H9 (cell line): ENCODE data around the gene SLC10A2. TPM values are rescaled to one million over a fixed set of nuclear protein-coding genes. Genes with fewer than 3 reads are reported as not detected.

Experiments
- DNase-seq: peaks from one replicate; pipeline ENCODE4 v3.0.0-alpha.2; 2017
- H2AFZ ChIP-seq: one replicate; pipeline ENCODE4 v1.6.1; 2013; ENCODE audit warnings: mild to moderate bottlenecking, low read length, control low read depth, moderate library complexity
- H2AK5ac ChIP-seq: 2 replicates; pipeline ENCODE4 v1.6.1; 2013; ENCODE audit warnings: low read length, control low read depth, mixed read lengths; ENCODE audit not compliant: insufficient read length
- H2BK120ac ChIP-seq: one replicate; pipeline ENCODE4 v1.6.1; 2013; ENCODE audit warnings: low read depth, mild to moderate bottlenecking, low read length, control low read depth, inconsistent platforms; ENCODE audit not compliant: poor library complexity, severe bottlenecking
- H2BK12ac ChIP-seq: 2 replicates; pipeline ENCODE4 v1.6.1; 2013; ENCODE audit warnings: low read length, control low read depth, mixed read lengths, low read depth; ENCODE audit not compliant: insufficient read length
- H2BK15ac ChIP-seq: 2 replicates; pipeline ENCODE4 v1.6.1; 2013; ENCODE audit warnings: low read depth, low read length, control low read depth
- H2BK20ac ChIP-seq: one replicate; pipeline ENCODE4 v1.6.1; 2013; ENCODE audit warnings: low read depth, mild to moderate bottlenecking, low read length, control low read depth, inconsistent platforms; ENCODE audit not compliant: poor library complexity, severe bottlenecking
- H2BK5ac ChIP-seq: 2 replicates; pipeline ENCODE4 v1.6.1; 2013; ENCODE audit warnings: low read length, control low read depth, mixed read lengths; ENCODE audit not compliant: insufficient read length
- H3K14ac ChIP-seq: 2 replicates; pipeline ENCODE4 v1.6.1; 2013; ENCODE audit warnings: low read length, control low read depth; ENCODE audit not compliant: insufficient read depth
- H3K18ac ChIP-seq: 2 replicates; pipeline ENCODE4 v1.6.1; 2013; ENCODE audit warnings: low read depth, mild to moderate bottlenecking, mixed read lengths, low read length, control low read depth; ENCODE audit not compliant: insufficient read length
- H3K23ac ChIP-seq: 2 replicates; pipeline ENCODE4 v1.6.1; 2013; ENCODE audit warnings: low read length, control low read depth, mixed read lengths, low read depth; ENCODE audit not compliant: insufficient read length
- H3K23me2 ChIP-seq: 2 replicates; pipeline ENCODE4 v1.6.1; 2013; ENCODE audit warnings: low read depth, mild to moderate bottlenecking, mixed read lengths, low read length, control low read depth; ENCODE audit not compliant: insufficient read length, poor library complexity, severe bottlenecking
- H3K27ac ChIP-seq: 2 replicates; pipeline ENCODE4 v1.5.1; 2013; ENCODE audit warnings: low read length, control low read depth, mixed read lengths, low read depth; ENCODE audit not compliant: insufficient read length
- H3K27me3 ChIP-seq: 2 replicates; pipeline ENCODE4 v1.6.1; 2013; ENCODE audit warnings: low read length, control low read depth, inconsistent platforms; ENCODE audit not compliant: insufficient read depth
- H3K4ac ChIP-seq: 2 replicates; pipeline ENCODE4 v1.6.1; 2013; ENCODE audit warnings: low read depth, mild to moderate bottlenecking, control low read depth, inconsistent platforms, low read length, moderate library complexity
- H3K4me1 ChIP-seq: 2 replicates; pipeline ENCODE4 v1.6.1; 2013; ENCODE audit warnings: low read length, control low read depth, inconsistent platforms; ENCODE audit not compliant: insufficient read depth
- H3K4me2 ChIP-seq: 2 replicates; pipeline ENCODE4 v1.6.1; 2013; ENCODE audit warnings: low read length, control low read depth, mixed read lengths; ENCODE audit not compliant: insufficient read length, insufficient read depth
- H3K56ac ChIP-seq: 2 replicates; pipeline ENCODE4 v1.6.1; 2013; ENCODE audit warnings: low read depth, mild to moderate bottlenecking, mixed read lengths, low read length, control low read depth; ENCODE audit not compliant: insufficient read length
- H3K79me1 ChIP-seq: 2 replicates; pipeline ENCODE4 v1.6.1; 2013; ENCODE audit warnings: low read depth, mild to moderate bottlenecking, moderate library complexity, low read length, control low read depth, inconsistent platforms; ENCODE audit not compliant: insufficient read depth, poor library complexity, severe bottlenecking
- H3K79me2 ChIP-seq: 2 replicates; pipeline ENCODE4 v1.6.1; 2013; ENCODE audit warnings: low read length, control low read depth, inconsistent platforms; ENCODE audit not compliant: insufficient read depth
- H3K9ac ChIP-seq: 2 replicates; pipeline ENCODE4 v1.6.1; 2013; ENCODE audit warnings: low read length, control low read depth, mixed read lengths; ENCODE audit not compliant: insufficient read length; ENCODE audit errors: extremely low read depth
- H3K9me3 ChIP-seq: one replicate; pipeline ENCODE4 v1.6.1; 2013; ENCODE audit warnings: low read depth, low read length, inconsistent platforms; ENCODE audit not compliant: control insufficient read depth
- H3T11ph ChIP-seq: one replicate; pipeline ENCODE4 v1.6.1; 2013; ENCODE audit warnings: mild to moderate bottlenecking, low read length, control low read depth, inconsistent platforms
- H4K20me1 ChIP-seq: one replicate; pipeline ENCODE4 v1.6.1; 2013; ENCODE audit not compliant: control insufficient read depth, insufficient read length, insufficient read depth
- H4K5ac ChIP-seq: 2 replicates; pipeline ENCODE4 v1.6.1; 2013; ENCODE audit warnings: low read depth, mild to moderate bottlenecking, mixed read lengths, low read length, control low read depth; ENCODE audit not compliant: insufficient read length
- H4K8ac ChIP-seq: replicated peaks from 2 replicates; pipeline ENCODE4 v1.6.1; 2013; ENCODE audit warnings: low read length, control low read depth, mixed read lengths, low read depth; ENCODE audit not compliant: insufficient read length
- H4K91ac ChIP-seq: 2 replicates; pipeline ENCODE4 v1.6.1; 2013; ENCODE audit warnings: low read depth, mild to moderate bottlenecking, moderate library complexity, mixed read lengths, low read length, control low read depth; ENCODE audit not compliant: insufficient read length
- H3K27ac Mint-ChIP-seq, 3 experiments: 2 replicates in 2 of 3; 3 replicates in 1 of 3; pipeline ENCODE4 v1.8.0; 2020 to 2021; ENCODE audit warnings: mixed read lengths in 3 of 3, mild to moderate bottlenecking in 1 of 3, moderate library complexity in 1 of 3
- H3K27me3 Mint-ChIP-seq: 2 replicates; pipeline ENCODE4 v1.8.0; 2021; ENCODE audit warnings: low read depth, mild to moderate bottlenecking, moderate library complexity, mixed read lengths
- H3K36me3 Mint-ChIP-seq, 3 experiments: 2 replicates in 2 of 3; 3 replicates in 1 of 3; pipeline ENCODE4 v1.8.0; 2020 to 2021; ENCODE audit warnings: low read depth in 3 of 3, mixed read lengths in 3 of 3; ENCODE audit not compliant: insufficient read depth in 1 of 3
- H3K4me1 Mint-ChIP-seq, 2 experiments: 2 replicates each; pipeline ENCODE4 v1.8.0; 2020; ENCODE audit warnings: mixed read lengths in 2 of 2
- H3K4me3 Mint-ChIP-seq, 2 experiments: 2 replicates in 1 of 2; 3 replicates in 1 of 2; pipeline ENCODE4 v1.8.0; 2020 to 2021; ENCODE audit warnings: mild to moderate bottlenecking in 2 of 2, mixed read lengths in 2 of 2, moderate library complexity in 1 of 2
- H3K9me3 Mint-ChIP-seq, 2 experiments: 2 replicates in 1 of 2; 3 replicates in 1 of 2; pipeline ENCODE4 v1.8.0; 2020; ENCODE audit warnings: mild to moderate bottlenecking in 2 of 2, mixed read lengths in 2 of 2, moderate library complexity in 1 of 2
- CTCF ChIP-seq: fragments of 200-600 bp; sonication (generic); conservative IDR thresholded peaks from 3 replicates; pipeline ENCODE4 v1.8.0; 2021; ENCODE audit warnings: antibody characterized with exemption, mild to moderate bottlenecking
- WGBS: extraction: QIAGEN DNeasy Blood & Tissue Kit; methylation state at CpG from one replicate; pipeline ENCODE4 v1.1.7; 2013; ENCODE audit warnings: missing lambda C conversion rate, low lambda C conversion rate, mixed read lengths; ENCODE audit not compliant: insufficient read length; ENCODE audit errors: extremely low coverage; 5-methylcytosine and 5-hydroxymethylcytosine counted together
- total RNA-seq: library from RNA; stranded (reverse); gene quantifications from 2 replicates; pipeline ENCODE4 v1.2.1, GENCODE V29; 2021

Gene SLC10A2
- total RNA-seq, 1 experiment from 2014 or later: not detected

GRCh38 chr13:103055166-103055565 is 11.1 kb downstream of the SLC10A2 start:
- H2AK5ac ChIP-seq: no peak overlapping the region
- H3K79me2 ChIP-seq: no peaks in the 10 kb centered on the region
- H3K27me3 ChIP-seq: no peaks in the 10 kb centered on the region
- H3K56ac ChIP-seq: no peak overlapping the region
- H3K9ac ChIP-seq: no peak overlapping the region
- no peak overlapping the region for H2BK15ac ChIP-seq
- no peak overlapping the region for H3K18ac ChIP-seq
- H3K27ac ChIP-seq: no peak overlapping the region
- no CpG with 5 or more reads among the region's 2 CpGs for WGBS
- H3K27me3 Mint-ChIP-seq: peaks cover 2% of the 10 kb centered on the region
- no peak overlapping the region for H4K5ac ChIP-seq
- no peak overlapping the region for H3K4ac ChIP-seq
- no peaks in the 10 kb centered on the region for H3K9me3 ChIP-seq
- no peak overlapping the region for H4K91ac ChIP-seq
- no peak overlapping the region for H2AFZ ChIP-seq
- no peak for TF ChIP-seq CTCF
- no peaks in the 10 kb centered on the region for H3K23me2 ChIP-seq
- H3K4me1 ChIP-seq: no peaks in the 10 kb centered on the region
- no peak overlapping the region for H2BK5ac ChIP-seq
- H3K4me3 Mint-ChIP-seq: no peak overlapping the region
- no peak overlapping the region for H3K4me2 ChIP-seq
- H4K20me1 ChIP-seq: no peaks in the 10 kb centered on the region
- H3K14ac ChIP-seq: no peak overlapping the region
- H3K9me3 Mint-ChIP-seq: peaks cover 17 to 29% of the 10 kb centered on the region in 2 experiments
- H3K27ac Mint-ChIP-seq: no peak overlapping the region
- H3K23ac ChIP-seq: no peak overlapping the region
- peaks cover 7 to 14% (median 8%) of the 10 kb centered on the region in 3 experiments for H3K36me3 Mint-ChIP-seq
- H2BK12ac ChIP-seq: no peak overlapping the region
- no peak overlapping the region for H3T11ph ChIP-seq
- DNase-seq: no peak
- H2BK120ac ChIP-seq: no peak overlapping the region
- no peak overlapping the region for H2BK20ac ChIP-seq
- H3K4me1 Mint-ChIP-seq: no peaks in the 10 kb centered on the region
- H3K79me1 ChIP-seq: no peaks in the 10 kb centered on the region
- no peak overlapping the region for H4K8ac ChIP-seq
